HG02885 (cell line): ENCODE results near the gene PCDHB8.
"Not testable (repeated sequence)": the region's sequence is repeated elsewhere in the genome, so short reads cannot be mapped to it uniquely, and the experiment has no call there.

Experiments used
- ATAC-seq: cut with Tn5 transposase; IDR thresholded peaks from one replicate; pipeline ENCODE4 v1.9.1; 2021; ENCODE audit warnings: mild to moderate bottlenecking; ENCODE audit not compliant: unreplicated experiment, poor library complexity

The PCDHB8 gene

DNA sequence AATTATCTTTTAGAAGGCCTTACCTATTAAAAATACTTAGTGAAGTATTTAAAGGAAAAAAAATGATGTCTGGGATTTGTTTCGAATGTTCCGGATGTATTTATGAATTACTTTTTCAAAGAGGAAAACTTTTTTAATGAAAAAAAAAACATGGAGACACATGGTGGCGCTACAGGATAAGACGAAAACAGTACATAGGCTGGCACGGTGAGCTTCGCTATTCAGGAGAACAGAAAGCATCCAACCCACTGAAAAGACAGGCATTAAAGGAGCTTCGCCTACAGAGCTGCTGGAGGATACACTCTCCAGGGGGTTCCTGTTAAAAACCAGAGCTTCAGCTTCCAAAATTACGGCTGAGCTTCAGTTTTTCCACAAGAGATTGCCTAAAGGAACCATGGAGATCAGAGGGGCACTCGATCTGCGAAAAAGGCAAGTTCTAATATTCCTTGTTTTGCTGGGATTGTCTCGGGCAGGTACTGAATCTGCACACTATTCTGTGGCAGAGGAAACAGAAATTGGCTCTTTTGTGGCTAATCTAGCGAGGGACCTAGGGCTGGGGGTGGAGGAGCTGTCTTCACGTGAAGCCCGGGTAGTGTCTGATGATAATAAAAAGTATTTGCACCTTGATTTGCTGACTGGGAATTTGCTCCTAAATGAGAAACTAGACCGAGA is 45.7 kb downstream of the PCDHB8 start, which contains the start of gene PCDHB14:
Gene PCDHB14, plus strand, starts transcription at position 232 of the 672 bp plus-strand sequence. Its CDS starts 163 bp downstream, at position 395.
- ATAC-seq = no peak

- ATAC-seq = not testable (repeated sequence)
Measured at GRCh38 chr5:141224844-141225243, 47.3 kb downstream of the PCDHB8 start.

- not testable (repeated sequence) for ATAC-seq
Measured at GRCh38 chr5:141225421-141225820, 47.8 kb downstream of the PCDHB8 start.
